Measurements from ENCODE around the gene EMP2. TPM values are rescaled to one million over a fixed set of nuclear protein-coding genes. Genes with fewer than 3 reads are reported as not detected.

The EMP2 gene
- total and polyA plus RNA-seq, 2 experiments from 2014 or later = 29.1 to 93.4 TPM

- H3K79me2 ChIP-seq = no peaks in the 10 kb centered on the region
- H2AFZ ChIP-seq = no peak overlapping the region
- H3K9me2 ChIP-seq (replicated peaks; ENCODE audit: insufficient read depth) = no peaks in the 10 kb centered on the region
- H3K4me1 ChIP-seq (ENCODE audit: insufficient read depth) = no peaks in the 10 kb centered on the region
- H3K36me3 ChIP-seq (replicated peaks; ENCODE audit: insufficient read depth, low read depth) = no peaks in the 10 kb centered on the region
- H3K27me3 ChIP-seq = no peaks in the 10 kb centered on the region
- H3K27ac ChIP-seq = no peak overlapping the region
- H3K9me3 ChIP-seq (ENCODE audit: low read depth) = no peaks in the 10 kb centered on the region
- TF ChIP-seq EZH2 (IDR thresholded peaks at IDR 0.05; ENCODE audit: borderline replicate concordance) (no peak), CTCF (IDR thresholded peaks at IDR 0.05; ENCODE audit: poor library complexity) (no peak), EZH2phosphoT487 (IDR thresholded peaks at IDR 0.05; ENCODE audit: low read depth, severe bottlenecking, unreplicated experiment) (no peak)
- WGBS (ENCODE audit: low lambda C conversion rate, missing lambda C conversion rate) = 77% methylated on average over 7 of the region's 7 CpGs
- no peak for DNase-seq (ENCODE audit: low spot score)
- no peaks in the 10 kb centered on the region for H4K20me1 ChIP-seq (ENCODE audit: insufficient read depth, poor library complexity, severe bottlenecking)
- no peak overlapping the region for H3K4me2 ChIP-seq
- H3K4me3 ChIP-seq = no peak overlapping the region
Observed at GRCh38 chr16:10520869-10521578, 59.4 kb downstream of the EMP2 start.

DNA sequence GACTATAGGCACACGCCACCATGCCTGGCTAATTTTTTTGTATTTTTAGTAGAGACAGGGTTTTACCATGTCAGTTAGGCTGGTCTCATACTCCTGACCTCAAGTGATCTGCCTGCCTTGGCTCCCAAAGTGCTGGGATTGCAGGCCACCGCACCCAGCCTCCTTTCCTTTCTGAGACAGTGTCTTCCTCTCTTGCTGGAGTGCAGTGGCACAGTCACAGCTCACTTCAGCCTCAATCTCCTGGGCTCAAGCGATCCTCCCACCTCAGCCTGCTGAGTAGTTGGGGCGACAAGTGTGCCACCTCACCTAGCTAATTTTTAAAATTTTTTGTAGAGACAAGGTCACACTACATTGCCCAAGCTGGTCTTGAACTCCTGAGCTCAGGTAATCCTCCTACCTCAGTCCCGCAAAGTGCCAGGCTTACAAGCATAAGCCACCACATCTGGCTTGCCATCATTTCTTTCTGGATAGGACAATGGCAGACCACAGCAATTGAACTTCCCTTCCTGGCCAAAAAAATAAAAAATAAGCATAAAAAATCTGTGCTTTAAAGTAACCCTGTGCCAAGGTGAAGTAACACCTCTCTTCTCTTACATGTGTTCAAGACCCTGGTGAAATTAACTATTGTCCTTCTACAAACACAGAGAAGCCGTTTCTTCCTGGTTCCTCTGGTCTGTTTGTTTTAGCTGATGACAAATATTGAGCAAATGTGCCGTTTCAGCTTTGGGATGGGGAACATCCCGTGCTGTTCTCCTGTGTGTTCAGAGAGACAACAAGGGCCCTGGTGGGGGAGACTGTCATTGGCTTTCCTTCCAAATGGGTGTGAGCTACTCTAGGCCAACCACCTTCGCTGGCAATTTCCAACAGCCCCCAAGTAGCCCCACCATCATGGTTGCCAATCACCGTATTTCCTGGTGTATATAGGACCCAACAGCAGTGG, 60.2 kb downstream of the EMP2 start:
- peak overlapping the region; percentile 2 for H3K27ac ChIP-seq
- no peaks in the 10 kb centered on the region for H4K20me1 ChIP-seq (ENCODE audit: insufficient read depth, poor library complexity, severe bottlenecking)
- H3K4me1 ChIP-seq (ENCODE audit: insufficient read depth) = no peaks in the 10 kb centered on the region
- TF ChIP-seq CTCF (IDR thresholded peaks at IDR 0.05; ENCODE audit: poor library complexity) = no peak
- no peak for TF ChIP-seq EZH2 (IDR thresholded peaks at IDR 0.05; ENCODE audit: borderline replicate concordance)
- TF ChIP-seq EZH2phosphoT487 (IDR thresholded peaks at IDR 0.05; ENCODE audit: low read depth, severe bottlenecking, unreplicated experiment) = no peak
- H2AFZ ChIP-seq = no peak overlapping the region
- no peaks in the 10 kb centered on the region for H3K36me3 ChIP-seq (replicated peaks; ENCODE audit: insufficient read depth, low read depth)
- H3K4me2 ChIP-seq = no peak overlapping the region
- 64% methylated on average over 10 of the region's 10 CpGs for WGBS (ENCODE audit: low lambda C conversion rate, missing lambda C conversion rate)
- H3K79me2 ChIP-seq = no peaks in the 10 kb centered on the region
- H3K9me3 ChIP-seq (ENCODE audit: low read depth) = no peaks in the 10 kb centered on the region
- DNase-seq (ENCODE audit: low spot score) = no peak
- H3K27me3 ChIP-seq = no peaks in the 10 kb centered on the region
- H3K4me3 ChIP-seq = no peak overlapping the region
- H3K9me2 ChIP-seq (replicated peaks; ENCODE audit: insufficient read depth) = no peaks in the 10 kb centered on the region

- no peaks in the 10 kb centered on the region for H3K27me3 ChIP-seq
- H3K27ac ChIP-seq = no peak overlapping the region
- TF ChIP-seq EZH2phosphoT487 (IDR thresholded peaks at IDR 0.05; ENCODE audit: low read depth, severe bottlenecking, unreplicated experiment) = no peak
- TF ChIP-seq CTCF (IDR thresholded peaks at IDR 0.05; ENCODE audit: poor library complexity) = no peak
- no peak for TF ChIP-seq EZH2 (IDR thresholded peaks at IDR 0.05; ENCODE audit: borderline replicate concordance)
- WGBS (ENCODE audit: low lambda C conversion rate, missing lambda C conversion rate) = no CpG with 5 or more reads among the region's 1 CpG
- H3K79me2 ChIP-seq = no peaks in the 10 kb centered on the region
- no peaks in the 10 kb centered on the region for H3K9me3 ChIP-seq (ENCODE audit: low read depth)
- H4K20me1 ChIP-seq (ENCODE audit: insufficient read depth, poor library complexity, severe bottlenecking) = no peaks in the 10 kb centered on the region
- no peak overlapping the region for H3K4me3 ChIP-seq
- no peak overlapping the region for H3K4me2 ChIP-seq
- H2AFZ ChIP-seq = no peak overlapping the region
- no peak for DNase-seq (ENCODE audit: low spot score)
- H3K9me2 ChIP-seq (replicated peaks; ENCODE audit: insufficient read depth) = no peaks in the 10 kb centered on the region
- H3K36me3 ChIP-seq (replicated peaks; ENCODE audit: insufficient read depth, low read depth) = no peaks in the 10 kb centered on the region
- H3K4me1 ChIP-seq (ENCODE audit: insufficient read depth) = peaks cover 6% of the 10 kb centered on the region
Observed at GRCh38 chr16:10519297-10519696, 61.1 kb downstream of the EMP2 start.
